DMS 273 (cell line): ENCODE data around the gene EXPH5.
"Not testable (repeated sequence)": the region's sequence is repeated elsewhere in the genome, so short reads cannot be mapped to it uniquely, and the experiment has no call there.

ENCODE experiments used
- DNase-seq: peaks from one replicate; lab custom pipeline; 2025; ENCODE audit not compliant: unreplicated experiment; lab: John Stamatoyannopoulos, UW

Gene EXPH5

GRCh38 chr11:108601150-108601549 lies 7.6 kb upstream of the EXPH5 start:
- no peak for DNase-seq

GRCh38 chr11:108599978-108600377 lies 6.4 kb upstream of the EXPH5 start:
- no peak for DNase-seq

GRCh38 chr11:108597736-108598355 lies 4.3 kb upstream of the EXPH5 start:
- DNase-seq, result no peak

- no peak for DNase-seq
These were observed 3.1 kb upstream of the EXPH5 start for GRCh38 chr11:108596701-108597100.

- no peak for DNase-seq
These were observed 411 bp upstream of the EXPH5 start for GRCh38 chr11:108593923-108594434.

GRCh38 chr11:108592591-108593213 lies 866 bp downstream of the EXPH5 start:
- peak; percentile 45 for DNase-seq

GRCh38 chr11:108591893-108592292 lies 1.7 kb downstream of the EXPH5 start:
- no peak for DNase-seq

GRCh38 chr11:108589136-108589535 lies 4.4 kb downstream of the EXPH5 start:
- peak; percentile 2 for DNase-seq

- DNase-seq, result no peak
These were observed 5.3 kb downstream of the EXPH5 start for GRCh38 chr11:108588287-108588686.

- no peak for DNase-seq
These were observed 6.5 kb downstream of the EXPH5 start for GRCh38 chr11:108587109-108587508.

GRCh38 chr11:108586600-108586999 lies 7.0 kb downstream of the EXPH5 start:
- no peak for DNase-seq

- DNase-seq, result not testable (repeated sequence)
These were observed 7.4 kb downstream of the EXPH5 start for GRCh38 chr11:108586185-108586584.

GRCh38 chr11:108584973-108585372 lies 8.6 kb downstream of the EXPH5 start:
- DNase-seq, result no peak

- DNase-seq, result no peak
These were observed 12.9 kb downstream of the EXPH5 start for GRCh38 chr11:108580645-108581044.

- DNase-seq, result no peak
These were observed 13.5 kb downstream of the EXPH5 start for GRCh38 chr11:108580043-108580442.

- DNase-seq, result no peak
These were observed 17.0 kb downstream of the EXPH5 start for GRCh38 chr11:108576523-108576922.

- no peak for DNase-seq
These were observed 18.9 kb downstream of the EXPH5 start for GRCh38 chr11:108574675-108575074.

GRCh38 chr11:108571001-108571400 lies 22.6 kb downstream of the EXPH5 start:
- no peak for DNase-seq

- DNase-seq, result no peak
These were observed 23.7 kb downstream of the EXPH5 start for GRCh38 chr11:108569896-108570295.

- peak; percentile 37 for DNase-seq
These were observed 25.2 kb downstream of the EXPH5 start for GRCh38 chr11:108568195-108568858.

GRCh38 chr11:108565653-108566052 lies 27.9 kb downstream of the EXPH5 start:
- DNase-seq, result no peak
